Inflammatory macrophage (primary cell): ENCODE results near the gene FBXO7.

Experiments used
- DNase-seq, 2 donors: peaks; one replicate each; pipeline ENCODE4 v3.0.0-alpha.2; 2020 to 2022

Gene FBXO7

GRCh38 chr22:32532820-32533128 lies 58.2 kb downstream of the FBXO7 start:
- DNase-seq = no peak

- DNase-seq = no peak
Observed at GRCh38 chr22:32533265-32534111, 58.9 kb downstream of the FBXO7 start.

GRCh38 chr22:32534252-32535235 lies 59.9 kb downstream of the FBXO7 start:
- DNase-seq = peak; percentile 69 to 82

- DNase-seq = no peak
Observed at GRCh38 chr22:32535531-32536190, 61.0 kb downstream of the FBXO7 start.

GRCh38 chr22:32536352-32536751 lies 61.7 kb downstream of the FBXO7 start:
- DNase-seq = no peak

- DNase-seq = no peak
Observed at GRCh38 chr22:32538521-32538920, 63.9 kb downstream of the FBXO7 start.

- DNase-seq = peak in 1 of 2 donors; percentile 28
Observed at GRCh38 chr22:32539631-32540421, 65.2 kb downstream of the FBXO7 start.

GRCh38 chr22:32541481-32541880 lies 66.9 kb downstream of the FBXO7 start:
- DNase-seq = no peak

GRCh38 chr22:32542066-32542676 lies 67.6 kb downstream of the FBXO7 start:
- no peak for DNase-seq

GRCh38 chr22:32542677-32543357 lies 68.2 kb downstream of the FBXO7 start:
- no peak for DNase-seq

GRCh38 chr22:32544953-32545558 lies 70.4 kb downstream of the FBXO7 start:
- DNase-seq = no peak

- DNase-seq = peak in 1 of 2 donors; percentile 9
Observed at GRCh38 chr22:32545801-32546200, 71.2 kb downstream of the FBXO7 start.

- DNase-seq = no peak
Observed at GRCh38 chr22:32546496-32546895, 71.9 kb downstream of the FBXO7 start.

GRCh38 chr22:32546935-32547334 lies 72.3 kb downstream of the FBXO7 start:
- no peak for DNase-seq

- no peak for DNase-seq
Observed at GRCh38 chr22:32548039-32548438, 73.4 kb downstream of the FBXO7 start.
